ENCODE measurements around the gene HDHD5.
"Not testable (repeated sequence)": the region's sequence is repeated elsewhere in the genome, so short reads cannot be mapped to it uniquely, and the experiment has no call there.

The HDHD5 gene

GRCh38 chr22:17155941-17156340 is 3.1 kb downstream of the HDHD5 start:
- DNase-seq (ENCODE audit: low spot score) = no peak

GRCh38 chr22:17152971-17153370 is 6.1 kb downstream of the HDHD5 start:
- DNase-seq (ENCODE audit: low spot score) = no peak

- DNase-seq (ENCODE audit: low spot score) = no peak
Measured at GRCh38 chr22:17152340-17152739, 6.7 kb downstream of the HDHD5 start.

GRCh38 chr22:17149076-17149815 is 9.8 kb downstream of the HDHD5 start:
- DNase-seq (ENCODE audit: low spot score) = no peak

- not testable (repeated sequence) for DNase-seq (ENCODE audit: low spot score)
Measured at GRCh38 chr22:17147458-17147857, 11.6 kb downstream of the HDHD5 start.

- DNase-seq (ENCODE audit: low spot score) = no peak
Measured at GRCh38 chr22:17145021-17145680, 13.9 kb downstream of the HDHD5 start.

GRCh38 chr22:17143826-17144225 is 15.3 kb downstream of the HDHD5 start:
- no peak for DNase-seq (ENCODE audit: low spot score)

- no peak for DNase-seq (ENCODE audit: low spot score)
Measured at GRCh38 chr22:17143101-17143500, 16.0 kb downstream of the HDHD5 start.

GRCh38 chr22:17140826-17141766 is 18.0 kb downstream of the HDHD5 start:
- DNase-seq (ENCODE audit: low spot score) = no peak

GRCh38 chr22:17140022-17140421 is 19.1 kb downstream of the HDHD5 start:
- DNase-seq (ENCODE audit: low spot score) = no peak

- DNase-seq (ENCODE audit: low spot score) = no peak
Measured at GRCh38 chr22:17138513-17138912, 20.6 kb downstream of the HDHD5 start.

GRCh38 chr22:17137861-17138425 is 21.1 kb downstream of the HDHD5 start:
- no peak for DNase-seq (ENCODE audit: low spot score)

- DNase-seq (ENCODE audit: low spot score) = no peak
Measured at GRCh38 chr22:17137170-17137569, 21.9 kb downstream of the HDHD5 start.

GRCh38 chr22:17135153-17135760 is 23.8 kb downstream of the HDHD5 start:
- no peak for DNase-seq (ENCODE audit: low spot score)

GRCh38 chr22:17133137-17133536 is 25.9 kb downstream of the HDHD5 start:
- no peak for DNase-seq (ENCODE audit: low spot score)

- no peak for DNase-seq (ENCODE audit: low spot score)
Measured at GRCh38 chr22:17132112-17132511, 27.0 kb downstream of the HDHD5 start.

- DNase-seq (ENCODE audit: low spot score) = no peak
Measured at GRCh38 chr22:17131686-17132085, 27.4 kb downstream of the HDHD5 start.

- no peak for DNase-seq (ENCODE audit: low spot score)
Measured at GRCh38 chr22:17130199-17130598, 28.9 kb downstream of the HDHD5 start.

GRCh38 chr22:17121233-17122195 is 37.6 kb downstream of the HDHD5 start, which contains the start of gene TMEM121B:
Gene TMEM121B (minus strand): TSS chr22:17121360. CDS start chr22:17121127, 233 bp downstream.
- DNase-seq (ENCODE audit: low spot score) = peak; percentile 94

GRCh38 chr22:17120711-17121232 is 38.3 kb downstream of the HDHD5 start:
- DNase-seq (ENCODE audit: low spot score) = no peak
